HepG2 (cell line): ENCODE results near the gene TMEM258. TPM values are rescaled to one million over a fixed set of nuclear protein-coding genes. Genes with fewer than 3 reads are reported as not detected.
A peak's percentile ranks its signal among the peaks of the same experiment; 100 is the strongest.

Experiments used
- HDAC1 ChIP-seq: sonication (generic); formaldehyde crosslinking; IDR thresholded peaks from 2 replicates; pipeline ENCODE4 v1.5.1; 2020; ENCODE audit warnings: mild to moderate bottlenecking, missing genetic modification reagents
- IKZF4 ChIP-seq: sonication (generic); formaldehyde crosslinking; IDR thresholded peaks from 2 replicates; pipeline ENCODE4 v1.5.1; 2020; ENCODE audit warnings: borderline replicate concordance, mild to moderate bottlenecking, low read depth, missing genetic modification reagents; ENCODE audit errors: not compliant biosample characterization
- KDM2A ChIP-seq: sonication (generic); formaldehyde crosslinking; IDR thresholded peaks from 2 replicates; pipeline ENCODE4 v1.4.0; 2020; ENCODE audit warnings: low read depth, missing genetic modification reagents, borderline replicate concordance
- KLF11 ChIP-seq: IDR thresholded peaks from 2 replicates; pipeline ENCODE4 v1.6.1; 2016; ENCODE audit warnings: missing compliant biosample characterization
- KMT2B ChIP-seq: IDR thresholded peaks from 2 replicates; pipeline ENCODE4 v1.6.1; 2016; ENCODE audit warnings: missing genetic modification reagents, missing compliant biosample characterization
- NFYB ChIP-seq: sonication (generic); formaldehyde crosslinking; IDR thresholded peaks from 2 replicates; pipeline ENCODE4 v1.4.0; 2020; ENCODE audit warnings: missing genetic modification reagents
- PHF21A ChIP-seq: sonication (generic); formaldehyde crosslinking; IDR thresholded peaks from 2 replicates; pipeline ENCODE4 v1.5.0; 2020; ENCODE audit warnings: mild to moderate bottlenecking, missing genetic modification reagents
- PHF8 ChIP-seq: sonication (generic); formaldehyde crosslinking; IDR thresholded peaks from 2 replicates; pipeline ENCODE4 v1.5.0; 2020; ENCODE audit warnings: missing genetic modification reagents
- PTBP1 ChIP-seq: fragments of 200-400 bp; formaldehyde crosslinking; IDR thresholded peaks from 2 replicates; pipeline ENCODE4 v1.6.1; 2018; ENCODE audit warnings: low read length, low read depth; ENCODE audit not compliant: poor library complexity, severe bottlenecking
- RELA ChIP-seq: sonication (generic); formaldehyde crosslinking; IDR thresholded peaks from 2 replicates; pipeline ENCODE4 v1.4.0; 2020; ENCODE audit warnings: missing genetic modification reagents
- ZBTB7B ChIP-seq: sonication (generic); formaldehyde crosslinking; IDR thresholded peaks from 2 replicates; pipeline ENCODE4 v1.4.0; 2020; ENCODE audit warnings: missing genetic modification reagents
- ZNF20 ChIP-seq: sonication (generic); formaldehyde crosslinking; IDR thresholded peaks from 2 replicates; pipeline ENCODE4 v1.4.0; 2020; ENCODE audit warnings: mild to moderate bottlenecking, moderate library complexity, missing genetic modification reagents
- ZNF296 ChIP-seq: sonication (generic); formaldehyde crosslinking; conservative IDR thresholded peaks from 2 replicates; pipeline ENCODE4 v1.5.0; 2020; ENCODE audit warnings: mild to moderate bottlenecking, missing genetic modification reagents
- ZNF317 ChIP-seq: sonication (generic); formaldehyde crosslinking; IDR thresholded peaks from 2 replicates; pipeline ENCODE4 v1.5.0; 2020; ENCODE audit warnings: mild to moderate bottlenecking, missing genetic modification reagents
- ZNF329 ChIP-seq: sonication (generic); formaldehyde crosslinking; IDR thresholded peaks from 2 replicates; pipeline ENCODE4 v1.9.0; 2021; ENCODE audit warnings: low read depth, mild to moderate bottlenecking, missing genetic modification reagents
- ZNF333 ChIP-seq: sonication (generic); formaldehyde crosslinking; IDR thresholded peaks from 2 replicates; pipeline ENCODE4 v1.4.0; 2020; ENCODE audit warnings: mild to moderate bottlenecking, missing genetic modification reagents, borderline replicate concordance
- ZNF354B ChIP-seq: sonication (generic); formaldehyde crosslinking; IDR thresholded peaks from 2 replicates; pipeline ENCODE4 v1.8.0; 2022; ENCODE audit warnings: mild to moderate bottlenecking, missing genetic modification reagents
- ZNF549 ChIP-seq: sonication (generic); formaldehyde crosslinking; IDR thresholded peaks from 2 replicates; pipeline ENCODE4 v1.5.0; 2020; ENCODE audit warnings: missing genetic modification reagents
- ZNF775 ChIP-seq: sonication (generic); formaldehyde crosslinking; IDR thresholded peaks from 2 replicates; pipeline ENCODE4 v1.4.0; 2020; ENCODE audit warnings: missing genetic modification reagents, mild to moderate bottlenecking, moderate library complexity, borderline replicate concordance
- ZSCAN25 ChIP-seq: sonication (generic); formaldehyde crosslinking; IDR thresholded peaks from 2 replicates; pipeline ENCODE4 v1.8.0; 2022; ENCODE audit warnings: mild to moderate bottlenecking, missing genetic modification reagents
- ZZZ3 ChIP-seq: sonication (generic); formaldehyde crosslinking; IDR thresholded peaks from 2 replicates; pipeline ENCODE4 v1.4.0; 2020; ENCODE audit warnings: missing genetic modification reagents, mild to moderate bottlenecking, borderline replicate concordance
- polyA plus RNA-seq, 8 experiments: library from polyadenylated mRNA; depleted of rRNA in 3 of 8; stranded (reverse) in 7 of 8; unstranded in 1 of 8; fragments of >200 nt; fragmentation: Illumina TruSeq in 4 of 8; extraction: Trizol in 4 of 8; gene quantifications; 2 replicates each; pipeline versions ENCODE4 v1.2.1 to v1.2.3, GENCODE V29; 2011 to 2016; ENCODE audit warnings: low read depth in 4 of 8, missing spikeins in 1 of 8, mixed read lengths in 1 of 8; ENCODE audit not compliant: insufficient read depth in 1 of 8
- total RNA-seq, 5 experiments: library from RNA; depleted of rRNA; stranded (reverse); fragments of >200 nt; fragmentation: Illumina TruSeq; extraction: Trizol; gene quantifications; 2 replicates each; pipeline ENCODE4 v1.2.3, GENCODE V29; 2016; ENCODE audit warnings: low read depth in 1 of 5
- TF ChIP-seq, protein P1 (sequence below): sonication (generic); formaldehyde crosslinking; IDR thresholded peaks from 2 replicates; pipeline ENCODE4 v1.8.1; 2023; ENCODE audit warnings: mild to moderate bottlenecking, missing genetic modification reagents
- TF ChIP-seq, protein P2 (sequence below), 2 experiments: IDR thresholded peaks; 2 replicates each; pipeline ENCODE4 v1.6.1; 2011 to 2012; ENCODE audit warnings: low read length in 2 of 2, borderline replicate concordance in 1 of 2, low read depth in 1 of 2, mild to moderate bottlenecking in 1 of 2, moderate library complexity in 1 of 2
- TF ChIP-seq, protein P3 (sequence below): sonication (generic); formaldehyde crosslinking; IDR thresholded peaks from 2 replicates; pipeline ENCODE4 v1.8.0; 2022; ENCODE audit warnings: missing genetic modification reagents, mild to moderate bottlenecking, inconsistent platforms, borderline replicate concordance

The TMEM258 gene
- total and polyA plus RNA-seq, 2 of the 13 experiments (the other 11 are each of a cell fraction or from before 2014, with no cell fraction given), result 175 to 424 TPM

DNA sequence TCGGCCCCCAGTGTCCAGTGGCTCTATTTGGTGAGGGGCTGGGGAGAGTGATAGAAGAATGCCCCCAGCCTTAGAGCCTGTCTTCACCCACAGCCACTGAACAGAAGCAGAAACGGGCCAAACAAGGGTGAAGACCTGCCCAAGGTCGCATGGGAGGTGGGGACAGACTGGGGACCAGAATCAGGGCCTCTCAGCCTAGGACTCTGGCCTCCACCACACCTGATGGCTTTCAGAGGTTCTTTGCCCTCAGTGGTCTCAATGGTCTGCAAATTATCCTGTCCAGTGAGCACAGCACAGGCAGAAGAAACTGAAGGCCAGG lies 44.5 kb downstream of the TMEM258 start (continued):
- no peak for TF ChIP-seq ZNF317 (CRISPR knock-in tag)
- TF ChIP-seq ZBTB7B (CRISPR knock-in tag), result no peak
- TF ChIP-seq HDAC1 (CRISPR knock-in tag), result no peak
- peak; percentile 9; the same call in 1 of the 2 replicates for TF ChIP-seq PHF8 (CRISPR knock-in tag)
- no peak for TF ChIP-seq ZNF354B
- TF ChIP-seq ZNF329 (CRISPR knock-in tag), result no peak
- TF ChIP-seq, protein P1, sequence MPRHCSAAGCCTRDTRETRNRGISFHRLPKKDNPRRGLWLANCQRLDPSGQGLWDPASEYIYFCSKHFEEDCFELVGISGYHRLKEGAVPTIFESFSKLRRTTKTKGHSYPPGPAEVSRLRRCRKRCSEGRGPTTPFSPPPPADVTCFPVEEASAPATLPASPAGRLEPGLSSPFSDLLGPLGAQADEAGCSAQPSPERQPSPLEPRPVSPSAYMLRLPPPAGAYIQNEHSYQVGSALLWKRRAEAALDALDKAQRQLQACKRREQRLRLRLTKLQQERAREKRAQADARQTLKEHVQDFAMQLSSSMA (CRISPR knock-in tag), result no peak
- TF ChIP-seq ZNF333 (CRISPR knock-in tag), result no peak
- TF ChIP-seq ZNF296 (CRISPR knock-in tag), result 0 out of 2 replicates have a peak, but pooled peaks have one; percentile 14
- TF ChIP-seq ZNF775 (CRISPR knock-in tag), result no peak
- no peak for TF ChIP-seq NFYB (CRISPR knock-in tag)
- TF ChIP-seq ZSCAN25 (CRISPR knock-in tag), result no peak
- TF ChIP-seq, protein P2, sequence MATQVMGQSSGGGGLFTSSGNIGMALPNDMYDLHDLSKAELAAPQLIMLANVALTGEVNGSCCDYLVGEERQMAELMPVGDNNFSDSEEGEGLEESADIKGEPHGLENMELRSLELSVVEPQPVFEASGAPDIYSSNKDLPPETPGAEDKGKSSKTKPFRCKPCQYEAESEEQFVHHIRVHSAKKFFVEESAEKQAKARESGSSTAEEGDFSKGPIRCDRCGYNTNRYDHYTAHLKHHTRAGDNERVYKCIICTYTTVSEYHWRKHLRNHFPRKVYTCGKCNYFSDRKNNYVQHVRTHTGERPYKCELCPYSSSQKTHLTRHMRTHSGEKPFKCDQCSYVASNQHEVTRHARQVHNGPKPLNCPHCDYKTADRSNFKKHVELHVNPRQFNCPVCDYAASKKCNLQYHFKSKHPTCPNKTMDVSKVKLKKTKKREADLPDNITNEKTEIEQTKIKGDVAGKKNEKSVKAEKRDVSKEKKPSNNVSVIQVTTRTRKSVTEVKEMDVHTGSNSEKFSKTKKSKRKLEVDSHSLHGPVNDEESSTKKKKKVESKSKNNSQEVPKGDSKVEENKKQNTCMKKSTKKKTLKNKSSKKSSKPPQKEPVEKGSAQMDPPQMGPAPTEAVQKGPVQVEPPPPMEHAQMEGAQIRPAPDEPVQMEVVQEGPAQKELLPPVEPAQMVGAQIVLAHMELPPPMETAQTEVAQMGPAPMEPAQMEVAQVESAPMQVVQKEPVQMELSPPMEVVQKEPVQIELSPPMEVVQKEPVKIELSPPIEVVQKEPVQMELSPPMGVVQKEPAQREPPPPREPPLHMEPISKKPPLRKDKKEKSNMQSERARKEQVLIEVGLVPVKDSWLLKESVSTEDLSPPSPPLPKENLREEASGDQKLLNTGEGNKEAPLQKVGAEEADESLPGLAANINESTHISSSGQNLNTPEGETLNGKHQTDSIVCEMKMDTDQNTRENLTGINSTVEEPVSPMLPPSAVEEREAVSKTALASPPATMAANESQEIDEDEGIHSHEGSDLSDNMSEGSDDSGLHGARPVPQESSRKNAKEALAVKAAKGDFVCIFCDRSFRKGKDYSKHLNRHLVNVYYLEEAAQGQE (IDR thresholded peaks at IDR 0.05; ENCODE audit: borderline replicate concordance in 1 of 2, low read depth in 1 of 2, low read length in 2 of 2), result no peak
- TF ChIP-seq KDM2A (CRISPR knock-in tag), result no peak; the same call in 1 of the 2 replicates
- TF ChIP-seq ZNF20 (CRISPR knock-in tag), result no peak
- TF ChIP-seq ZZZ3 (CRISPR knock-in tag), result no peak
- TF ChIP-seq, protein P3, sequence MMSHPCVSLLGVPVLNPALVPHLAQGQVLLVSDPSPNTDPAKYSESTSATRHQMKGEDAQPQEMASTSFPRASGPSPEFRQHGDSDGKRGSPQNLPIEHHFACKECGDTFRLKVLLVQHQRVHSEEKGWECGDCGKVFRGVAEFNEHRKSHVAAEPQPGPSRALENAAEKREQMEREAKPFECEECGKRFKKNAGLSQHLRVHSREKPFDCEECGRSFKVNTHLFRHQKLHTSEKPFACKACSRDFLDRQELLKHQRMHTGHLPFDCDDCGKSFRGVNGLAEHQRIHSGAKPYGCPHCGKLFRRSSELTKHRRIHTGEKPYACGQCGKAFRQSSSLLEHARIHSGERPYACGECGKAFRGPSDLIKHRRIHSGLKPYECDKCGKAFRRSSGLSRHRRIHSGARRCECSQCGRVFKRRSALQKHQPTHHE (CRISPR knock-in tag), result no peak
- TF ChIP-seq PHF21A (CRISPR knock-in tag), result peak; percentile 31; the same call in 1 of the 2 replicates
- no peak for TF ChIP-seq IKZF4
- no peak for TF ChIP-seq PTBP1
- no peak for TF ChIP-seq KLF11
- TF ChIP-seq KMT2B, result no peak
- TF ChIP-seq ZNF549 (CRISPR knock-in tag), result no peak
- no peak for TF ChIP-seq RELA
